Ovary (tissue), 3 donors: Measurements from ENCODE around the gene FRMD5.

Source experiments
- EP300 ChIP-seq: sonication (generic); formaldehyde crosslinking; IDR thresholded peaks from one replicate; pipeline ENCODE4 v1.6.1; 2017; ENCODE audit warnings: antibody characterized with exemption
- POLR2A ChIP-seq: fragments of 450-650 bp; IDR thresholded peaks from one replicate; pipeline ENCODE4 v1.6.1; 2017; ENCODE audit warnings: antibody characterized with exemption, mild to moderate bottlenecking, moderate library complexity
- TF ChIP-seq, protein P1 (sequence below), 3 donors: fragments of 450-650 bp in 2 of 3; fragments of 200-600 bp in 1 of 3; IDR thresholded peaks; one replicate each; pipeline versions ENCODE4 v1.5.1 to v1.8.0; 2016 to 2022; ENCODE audit warnings: antibody characterized with exemption in 3 of 3, mild to moderate bottlenecking in 1 of 3
- donor health status: DM: no; HTN: no; CAD: no.

DNA sequence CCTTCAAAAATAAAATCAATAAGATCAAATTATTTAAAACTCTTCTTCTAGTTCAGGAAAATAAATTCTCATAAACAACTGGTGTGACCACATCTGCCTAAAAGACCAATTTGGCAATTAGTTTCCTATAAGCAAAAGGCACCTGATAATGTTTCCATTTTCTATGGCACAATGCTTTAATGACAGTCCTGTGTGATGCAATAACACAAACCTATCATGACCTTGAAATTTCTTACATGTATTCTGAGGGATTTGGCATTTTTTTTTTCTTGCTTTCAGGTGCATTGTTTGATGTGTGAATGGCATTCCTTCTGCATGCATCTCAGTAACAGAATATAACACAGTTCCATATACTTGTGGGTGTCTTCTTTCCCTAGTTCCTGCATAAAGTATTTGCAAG is 32.5 kb upstream of the FRMD5 start:
- TF ChIP-seq, protein P1, sequence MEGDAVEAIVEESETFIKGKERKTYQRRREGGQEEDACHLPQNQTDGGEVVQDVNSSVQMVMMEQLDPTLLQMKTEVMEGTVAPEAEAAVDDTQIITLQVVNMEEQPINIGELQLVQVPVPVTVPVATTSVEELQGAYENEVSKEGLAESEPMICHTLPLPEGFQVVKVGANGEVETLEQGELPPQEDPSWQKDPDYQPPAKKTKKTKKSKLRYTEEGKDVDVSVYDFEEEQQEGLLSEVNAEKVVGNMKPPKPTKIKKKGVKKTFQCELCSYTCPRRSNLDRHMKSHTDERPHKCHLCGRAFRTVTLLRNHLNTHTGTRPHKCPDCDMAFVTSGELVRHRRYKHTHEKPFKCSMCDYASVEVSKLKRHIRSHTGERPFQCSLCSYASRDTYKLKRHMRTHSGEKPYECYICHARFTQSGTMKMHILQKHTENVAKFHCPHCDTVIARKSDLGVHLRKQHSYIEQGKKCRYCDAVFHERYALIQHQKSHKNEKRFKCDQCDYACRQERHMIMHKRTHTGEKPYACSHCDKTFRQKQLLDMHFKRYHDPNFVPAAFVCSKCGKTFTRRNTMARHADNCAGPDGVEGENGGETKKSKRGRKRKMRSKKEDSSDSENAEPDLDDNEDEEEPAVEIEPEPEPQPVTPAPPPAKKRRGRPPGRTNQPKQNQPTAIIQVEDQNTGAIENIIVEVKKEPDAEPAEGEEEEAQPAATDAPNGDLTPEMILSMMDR (IDR thresholded peaks at IDR 0.05): no peak
- TF ChIP-seq POLR2A: no peak
- TF ChIP-seq EP300: no peak
